ENCODE results near the gene TMEM250. TPM values are rescaled to one million over a fixed set of nuclear protein-coding genes. Genes with fewer than 3 reads are reported as not detected.

The TMEM250 gene, protein sequence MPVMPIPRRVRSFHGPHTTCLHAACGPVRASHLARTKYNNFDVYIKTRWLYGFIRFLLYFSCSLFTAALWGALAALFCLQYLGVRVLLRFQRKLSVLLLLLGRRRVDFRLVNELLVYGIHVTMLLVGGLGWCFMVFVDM
- 10 to 100 TPM; 25.7 to 46.9 (median 41.5) TPM for total RNA-seq

DNA sequence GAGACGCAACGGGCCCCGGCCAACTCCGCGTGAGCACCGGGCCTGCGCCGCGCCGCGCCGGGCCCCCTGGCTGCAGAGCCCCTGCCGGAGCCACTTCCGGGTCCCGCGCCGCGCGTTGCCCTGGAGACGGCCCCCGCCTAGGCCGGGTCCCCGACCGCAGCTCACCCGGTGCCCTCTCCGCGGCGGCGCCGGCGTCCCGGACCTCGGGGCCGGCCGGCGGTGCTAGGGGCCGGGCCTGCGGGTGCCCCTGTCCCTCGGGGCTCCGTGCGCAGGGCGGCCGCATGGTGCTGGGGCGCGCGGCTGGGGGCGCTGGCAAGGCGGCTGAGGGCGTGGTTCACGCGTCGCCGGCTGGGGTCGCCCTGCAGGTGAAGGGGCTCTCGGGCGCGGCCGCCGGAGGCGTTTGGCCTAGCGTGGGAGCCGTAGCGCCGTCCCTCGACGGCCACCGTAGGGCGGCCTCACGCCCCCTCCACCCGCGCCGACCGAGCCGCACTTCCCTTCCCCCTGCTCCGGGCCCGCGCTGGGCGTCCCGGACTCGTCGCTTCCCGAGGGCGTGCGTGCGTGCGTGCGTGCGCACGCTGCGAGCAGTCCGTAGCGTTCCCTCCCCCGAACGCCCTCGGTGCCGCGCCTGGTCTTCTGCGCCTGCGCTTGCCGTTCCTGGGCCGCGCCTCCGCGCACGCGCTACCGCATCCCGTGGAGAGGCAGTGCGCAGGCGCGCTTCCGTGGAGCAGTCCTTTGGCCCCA, at the start of gene TMEM250:
TMEM250 (minus strand) TSS at position 556 of the 741 bp plus-strand sequence. CDS start 1,975 bp downstream, outside the sequence.
- H3K9me3 ChIP-seq: no peaks in the 10 kb centered on the region
- H3K4me3 ChIP-seq: peak within 1 kb of the TSS; percentile 71 to 97 (median 84)
- TF ChIP-seq, protein P1, sequence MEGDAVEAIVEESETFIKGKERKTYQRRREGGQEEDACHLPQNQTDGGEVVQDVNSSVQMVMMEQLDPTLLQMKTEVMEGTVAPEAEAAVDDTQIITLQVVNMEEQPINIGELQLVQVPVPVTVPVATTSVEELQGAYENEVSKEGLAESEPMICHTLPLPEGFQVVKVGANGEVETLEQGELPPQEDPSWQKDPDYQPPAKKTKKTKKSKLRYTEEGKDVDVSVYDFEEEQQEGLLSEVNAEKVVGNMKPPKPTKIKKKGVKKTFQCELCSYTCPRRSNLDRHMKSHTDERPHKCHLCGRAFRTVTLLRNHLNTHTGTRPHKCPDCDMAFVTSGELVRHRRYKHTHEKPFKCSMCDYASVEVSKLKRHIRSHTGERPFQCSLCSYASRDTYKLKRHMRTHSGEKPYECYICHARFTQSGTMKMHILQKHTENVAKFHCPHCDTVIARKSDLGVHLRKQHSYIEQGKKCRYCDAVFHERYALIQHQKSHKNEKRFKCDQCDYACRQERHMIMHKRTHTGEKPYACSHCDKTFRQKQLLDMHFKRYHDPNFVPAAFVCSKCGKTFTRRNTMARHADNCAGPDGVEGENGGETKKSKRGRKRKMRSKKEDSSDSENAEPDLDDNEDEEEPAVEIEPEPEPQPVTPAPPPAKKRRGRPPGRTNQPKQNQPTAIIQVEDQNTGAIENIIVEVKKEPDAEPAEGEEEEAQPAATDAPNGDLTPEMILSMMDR (IDR thresholded peaks at IDR 0.05 in 4 of 5, conservative IDR thresholded peaks at IDR 0.05 in 1 of 5): peak in 4 of 5 experiments; percentile 14 to 71 (median 52)
- TF ChIP-seq POLR2A (IDR thresholded peaks at IDR 0.05): no peak
- no peaks in the 10 kb centered on the region for H3K27me3 ChIP-seq
- intact Hi-C loops (cut with DNase I; ENCODE audit: low total_unique reads) (loop anchor here (1.0 to 5.0 kb wide), 5 partner anchors 9 to 211 kb away; partner anchors contain the start of genes CAMSAP1 and UBAC1), in situ Hi-C loops (cut with MboI; ENCODE audit: low sequenced_read_pairs in 4 of 4) (no loop called here)
- peak; percentile 93 to 95 for DNase-seq
- peak within 1 kb of the TSS; percentile 93 to 100 (median 97) for H3K27ac ChIP-seq
- peaks cover 0 to 14% of the 10 kb centered on the region in 2 donors for H3K36me3 ChIP-seq
- peak; percentile 75 to 83 for ATAC-seq
- peaks cover 19 to 27% of the 10 kb centered on the region in 2 donors for H3K4me1 ChIP-seq

- intact Hi-C loops (cut with DNase I; ENCODE audit: low total_unique reads): no loop called here
- TF ChIP-seq, protein P1 (IDR thresholded peaks at IDR 0.05 in 4 of 5, conservative IDR thresholded peaks at IDR 0.05 in 1 of 5): no peak
- no peak for TF ChIP-seq POLR2A (IDR thresholded peaks at IDR 0.05)
- H3K36me3 ChIP-seq: no peaks in the 10 kb centered on the region
- DNase-seq (no peak), ATAC-seq (no peak)
- H3K27ac ChIP-seq: no peak overlapping the region
- no peak overlapping the region for H3K4me3 ChIP-seq
- H3K27me3 ChIP-seq: peaks cover 2 to 16% (median 8%) of the 10 kb centered on the region in 3 donors
- H3K9me3 ChIP-seq: no peaks in the 10 kb centered on the region
- no peaks in the 10 kb centered on the region for H3K4me1 ChIP-seq
- in situ Hi-C loops (cut with MboI; ENCODE audit: low sequenced_read_pairs in 4 of 4): loop anchor here in 1 of 4 donors (25.0 kb wide), 1 partner anchor 124 kb away; no protein-coding TSS in a partner anchor
These were observed 44.7 kb upstream of the TMEM250 start for GRCh38 chr9:136163248-136163850.

GRCh38 chr9:136160995-136161610, 42.4 kb upstream of the TMEM250 start:
- no peak overlapping the region for H3K4me3 ChIP-seq
- H3K27ac ChIP-seq: no peak overlapping the region
- no peaks in the 10 kb centered on the region for H3K36me3 ChIP-seq
- DNase-seq (no peak), ATAC-seq (no peak)
- H3K9me3 ChIP-seq: no peaks in the 10 kb centered on the region
- no peaks in the 10 kb centered on the region for H3K4me1 ChIP-seq
- in situ Hi-C loops (cut with MboI; ENCODE audit: low sequenced_read_pairs in 4 of 4): loop anchor here in 1 of 4 donors (25.0 kb wide), 1 partner anchor 126 kb away; no protein-coding TSS in a partner anchor
- H3K27me3 ChIP-seq: peaks cover 18 to 35% (median 18%) of the 10 kb centered on the region in 3 donors
- no peak for TF ChIP-seq POLR2A (IDR thresholded peaks at IDR 0.05)
- TF ChIP-seq, protein P1 (IDR thresholded peaks at IDR 0.05 in 4 of 5, conservative IDR thresholded peaks at IDR 0.05 in 1 of 5): no peak
- intact Hi-C loops (cut with DNase I; ENCODE audit: low total_unique reads): no loop called here

DNA sequence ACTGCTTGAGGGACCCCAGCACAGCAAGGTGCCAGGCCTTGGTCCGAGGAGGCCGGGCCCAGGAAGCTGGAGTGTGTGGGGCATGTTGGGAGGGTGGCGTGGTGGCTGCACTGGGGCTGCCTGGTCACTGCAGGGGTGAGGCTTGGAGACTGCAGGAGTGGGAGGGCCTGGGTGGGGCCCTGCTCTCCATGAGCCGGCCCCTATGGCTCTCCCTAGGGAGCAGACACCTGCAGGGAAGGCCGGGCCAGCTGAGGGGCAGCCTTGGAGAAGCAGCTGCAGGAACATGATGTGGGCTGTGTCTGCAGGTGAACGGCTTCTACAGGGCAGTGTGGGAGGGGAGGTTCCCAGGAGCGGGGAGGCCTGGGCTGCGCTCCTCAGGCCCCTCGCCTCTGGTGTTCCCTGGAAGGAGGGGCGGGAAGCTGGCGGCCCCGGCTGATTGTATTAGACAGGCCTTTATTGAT, 41.7 kb upstream of the TMEM250 start:
- TF ChIP-seq, protein P1 (IDR thresholded peaks at IDR 0.05 in 4 of 5, conservative IDR thresholded peaks at IDR 0.05 in 1 of 5): no peak
- no peak for TF ChIP-seq POLR2A (IDR thresholded peaks at IDR 0.05)
- intact Hi-C loops (cut with DNase I; ENCODE audit: low total_unique reads): no loop called here
- Histone ChIP-seq H3K27ac (no peak overlapping the region), H3K9me3 (no peaks in the 10 kb centered on the region), H3K4me1 (no peaks in the 10 kb centered on the region), H3K4me3 (no peak overlapping the region), H3K27me3 (peaks cover 22 to 42% (median 23%) of the 10 kb centered on the region in 3 donors), H3K36me3 (no peaks in the 10 kb centered on the region)
- ATAC-seq: no peak
- in situ Hi-C loops (cut with MboI; ENCODE audit: low sequenced_read_pairs in 4 of 4): loop anchor here in 1 of 4 donors (25.0 kb wide), 1 partner anchor 127 kb away; no protein-coding TSS in a partner anchor
- DNase-seq: no peak

All from gastrocnemius medialis (tissue), 4 donors.